Mesothelial cell of epicardium (in vitro differentiated cells): ENCODE results near the gene IZUMO4. TPM values are rescaled to one million over a fixed set of nuclear protein-coding genes. Genes with fewer than 3 reads are reported as not detected.

Source experiments
- DNase-seq, 2 experiments: peaks; one replicate each; pipeline ENCODE4 v3.0.0; 2021; ENCODE audit warnings: low spot score in 2 of 2; ENCODE audit not compliant: unreplicated experiment in 2 of 2
- H3K27ac Mint-ChIP-seq: 2 replicates; pipeline ENCODE4 v1.8.0; 2021; ENCODE audit warnings: mixed read lengths
- H3K27me3 Mint-ChIP-seq: 2 replicates; pipeline ENCODE4 v1.8.0; 2021; ENCODE audit warnings: low read depth, mixed read lengths
- H3K36me3 Mint-ChIP-seq: 2 replicates; pipeline ENCODE4 v1.8.0; 2021; ENCODE audit warnings: mixed read lengths
- H3K4me1 Mint-ChIP-seq: 2 replicates; pipeline ENCODE4 v1.8.0; 2021; ENCODE audit warnings: mixed read lengths
- H3K4me3 Mint-ChIP-seq: 2 replicates; pipeline ENCODE4 v1.8.0; 2021; ENCODE audit warnings: mild to moderate bottlenecking, moderate library complexity, mixed read lengths
- H3K9me3 Mint-ChIP-seq: 2 replicates; pipeline ENCODE4 v1.8.0; 2021; ENCODE audit warnings: mixed read lengths
- CTCF ChIP-seq: fragments of 200-600 bp; sonication (generic); IDR thresholded peaks from one replicate; pipeline ENCODE4 v1.5.0; 2021; ENCODE audit warnings: antibody characterized with exemption; ENCODE audit not compliant: unreplicated experiment
- total RNA-seq: library from RNA; stranded (reverse); gene quantifications from 3 replicates; pipeline ENCODE4 v1.2.1, GENCODE V29; 2021

IZUMO4 gene
- total RNA-seq, 1 donor from 2014 or later: 13.8 TPM

GRCh38 chr19:2053601-2054389, 42.9 kb upstream of the IZUMO4 start:
- TF ChIP-seq CTCF: no peak
- no peak overlapping the region for H3K4me3 Mint-ChIP-seq
- no peaks in the 10 kb centered on the region for H3K9me3 Mint-ChIP-seq
- no peaks in the 10 kb centered on the region for H3K27me3 Mint-ChIP-seq
- H3K27ac Mint-ChIP-seq: no peak overlapping the region
- peaks cover 25% of the 10 kb centered on the region for H3K4me1 Mint-ChIP-seq
- H3K36me3 Mint-ChIP-seq: no peaks in the 10 kb centered on the region
- DNase-seq: no peak

GRCh38 chr19:2054763-2055162, 42.0 kb upstream of the IZUMO4 start:
- no peak for DNase-seq
- no peaks in the 10 kb centered on the region for H3K27me3 Mint-ChIP-seq
- H3K27ac Mint-ChIP-seq: peak overlapping the region; percentile 64

GRCh38 chr19:2055931-2056836, 40.5 kb upstream of the IZUMO4 start:
- peaks cover 32% of the 10 kb centered on the region for H3K4me1 Mint-ChIP-seq
- no peaks in the 10 kb centered on the region for H3K9me3 Mint-ChIP-seq
- DNase-seq: no peak
- H3K27me3 Mint-ChIP-seq: no peaks in the 10 kb centered on the region
- no peak for TF ChIP-seq CTCF
- H3K36me3 Mint-ChIP-seq: no peaks in the 10 kb centered on the region
- no peak overlapping the region for H3K4me3 Mint-ChIP-seq
- H3K27ac Mint-ChIP-seq: peak overlapping the region; percentile 91

More at GRCh38 chr19:2054763-2055162, 42.0 kb upstream of the IZUMO4 start:
- Mint-ChIP-seq H3K9me3 (no peaks in the 10 kb centered on the region), H3K4me3 (no peak overlapping the region), H3K4me1 (peaks cover 23% of the 10 kb centered on the region), H3K36me3 (no peaks in the 10 kb centered on the region)
- no peak for TF ChIP-seq CTCF

GRCh38 chr19:2056837-2057192, 39.9 kb upstream of the IZUMO4 start:
- DNase-seq: no peak
- Mint-ChIP-seq H3K4me3 (no peak overlapping the region), H3K9me3 (no peaks in the 10 kb centered on the region), H3K27ac (no peak overlapping the region), H3K36me3 (no peaks in the 10 kb centered on the region), H3K4me1 (peaks cover 34% of the 10 kb centered on the region), H3K27me3 (no peaks in the 10 kb centered on the region)
- no peak for TF ChIP-seq CTCF

- no peak for TF ChIP-seq CTCF
- no peaks in the 10 kb centered on the region for H3K36me3 Mint-ChIP-seq
- H3K27me3 Mint-ChIP-seq: no peaks in the 10 kb centered on the region
- no peaks in the 10 kb centered on the region for H3K9me3 Mint-ChIP-seq
- peak overlapping the region; percentile 78 for H3K27ac Mint-ChIP-seq
- DNase-seq: no peak
- H3K4me3 Mint-ChIP-seq: no peak overlapping the region
- H3K4me1 Mint-ChIP-seq: peaks cover 44% of the 10 kb centered on the region
These were observed 38.9 kb upstream of the IZUMO4 start for GRCh38 chr19:2057484-2058469.
